Measurements from ENCODE around the gene TIGAR. TPM values are rescaled to one million over a fixed set of nuclear protein-coding genes. Genes with fewer than 3 reads are reported as not detected.
A peak's percentile ranks its signal among the peaks of the same experiment; 100 is the strongest.

TIGAR gene
- polyA plus RNA-seq (ENCODE audit: insufficient read length in 3 of 3) = 1 to 10 TPM; 5.7 to 8.0 (median 5.8) TPM
- long read RNA-seq, donor 1, partial matches to known transcripts = 0 of 2 reads
- long read RNA-seq, donor 1, other reads (novel, unspliced or antisense) = 0 of 2 reads
- long read RNA-seq, donor 2, transcript TIGAR-201 (6 exons, 2,782 nt) = major isoform, 7 of 7 reads
- long read RNA-seq, donor 2, partial matches to known transcripts = 0 of 7 reads
- long read RNA-seq, donor 2, other reads (novel, unspliced or antisense) = 0 of 7 reads
- long read RNA-seq, donor 3, transcript TIGAR-201 (6 exons, 2,782 nt) = major isoform, 6 of 6 reads
- long read RNA-seq, donor 3, partial matches to known transcripts = 0 of 6 reads
- long read RNA-seq, donor 3, other reads (novel, unspliced or antisense) = 0 of 6 reads
- long read RNA-seq, donor 4, transcript TIGAR-201 (6 exons, 2,782 nt) = major isoform, 5 of 5 reads
- long read RNA-seq, donor 4, partial matches to known transcripts = 0 of 5 reads
- long read RNA-seq, donor 4, other reads (novel, unspliced or antisense) = 0 of 5 reads
- long read RNA-seq, donor 5, partial matches to known transcripts = 0 of 2 reads
- long read RNA-seq, donor 5, other reads (novel, unspliced or antisense) = 0 of 2 reads
- long read RNA-seq, donor 6, partial matches to known transcripts = 0 of 3 reads
- long read RNA-seq, donor 6, other reads (novel, unspliced or antisense) = 0 of 3 reads
- long read RNA-seq, donor 7, partial matches to known transcripts = 0 of 3 reads
- long read RNA-seq, donor 7, other reads (novel, unspliced or antisense) = 0 of 3 reads
- long read RNA-seq, donor 8 = 0 reads
- long read RNA-seq, donor 9, partial matches to known transcripts = 0 of 2 reads
- long read RNA-seq, donor 9, other reads (novel, unspliced or antisense) = 0 of 2 reads
- long read RNA-seq, donor 10, partial matches to known transcripts = 0 of 1 reads
- long read RNA-seq, donor 10, other reads (novel, unspliced or antisense) = 0 of 1 reads
- long read RNA-seq, donor 11, partial matches to known transcripts = 0 of 3 reads
- long read RNA-seq, donor 11, other reads (novel, unspliced or antisense) = 0 of 3 reads
- long read RNA-seq, donor 12, partial matches to known transcripts = 0 of 4 reads
- long read RNA-seq, donor 12, other reads (novel, unspliced or antisense) = 0 of 4 reads
- long read RNA-seq, donor 13 = 0 reads
- long read RNA-seq, donor 14 = 0 reads
- long read RNA-seq, donor 15, transcript TIGAR-201 (6 exons, 2,782 nt) = major isoform, 5 of 5 reads
- long read RNA-seq, donor 15, partial matches to known transcripts = 0 of 5 reads
- long read RNA-seq, donor 15, other reads (novel, unspliced or antisense) = 0 of 5 reads
- long read RNA-seq, donor 16, partial matches to known transcripts = 0 of 4 reads
- long read RNA-seq, donor 16, other reads (novel, unspliced or antisense) = 0 of 4 reads

- peak; percentile 96 for DNase-seq
Observed at GRCh38 chr12:4320853-4321701, at the start of gene TIGAR. Gene TIGAR (plus strand): TSS chr12:4321213. CDS start chr12:4321272, 59 bp downstream.

- peak; percentile 90 for DNase-seq
Observed at GRCh38 chr12:4271717-4272423, 49.1 kb upstream of the TIGAR start.

GRCh38 chr12:4272424-4273272 is 48.4 kb upstream of the TIGAR start:
- peak; percentile 75 for DNase-seq

DNA sequence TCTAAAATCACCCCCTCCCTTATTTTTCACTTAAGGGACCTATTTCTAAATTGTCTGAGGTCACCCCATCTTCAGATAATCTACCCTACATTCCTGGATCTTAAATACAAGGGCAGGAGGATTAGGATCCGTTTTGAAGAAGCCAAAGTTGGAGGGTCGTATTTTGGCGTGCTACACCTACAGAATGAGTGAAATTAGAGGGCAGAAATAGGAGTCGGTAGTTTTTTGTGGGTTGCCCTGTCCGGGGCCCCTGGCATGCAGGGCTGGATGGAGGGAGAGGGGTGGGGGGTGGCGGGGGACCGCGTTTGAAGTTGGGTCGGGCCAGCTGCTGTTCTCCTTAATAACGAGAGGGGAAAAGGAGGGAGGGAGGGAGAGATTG is 47.8 kb upstream of the TIGAR start:
- DNase-seq = no peak

- DNase-seq = peak; percentile 95
Observed at GRCh38 chr12:4273652-4274395, 47.2 kb upstream of the TIGAR start, which contains the start of gene CCND2. Gene CCND2 (plus strand): TSS chr12:4273762. CDS start chr12:4274041, 279 bp downstream.

DNA sequence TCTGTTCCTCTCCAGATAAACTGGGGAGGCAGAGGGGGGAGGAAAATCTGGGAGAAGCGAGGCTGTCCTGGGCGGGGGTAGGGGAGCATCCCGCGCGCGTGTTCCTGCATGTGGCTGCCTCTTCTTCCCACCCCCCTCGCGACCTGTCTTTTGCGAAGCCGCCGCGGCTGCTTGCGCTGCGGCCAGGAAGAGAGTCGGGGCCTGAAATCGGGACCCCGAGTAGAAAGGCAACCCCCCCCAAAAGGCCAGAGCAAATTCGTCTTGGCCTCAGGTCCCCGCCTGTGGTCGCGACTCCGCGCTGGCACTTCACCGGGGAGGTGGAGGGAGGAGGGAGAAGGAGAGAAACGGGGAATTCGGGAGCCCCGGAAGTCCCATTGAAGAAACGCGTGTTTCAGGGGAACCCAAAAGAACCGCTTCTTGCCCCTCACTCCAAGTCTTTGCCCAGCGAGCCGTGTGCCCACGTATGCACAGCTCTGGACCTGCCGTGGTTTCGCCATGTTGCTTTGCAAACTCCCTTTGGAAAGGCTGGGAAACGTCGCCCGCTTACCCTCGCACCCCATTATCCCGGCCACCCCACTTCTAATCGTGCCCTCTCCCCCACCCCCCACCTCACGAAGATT is 46.5 kb upstream of the TIGAR start:
- DNase-seq = peak; percentile 41

GRCh38 chr12:4275016-4275869 is 45.8 kb upstream of the TIGAR start:
- DNase-seq = peak; percentile 57

GRCh38 chr12:4275870-4276301 is 45.1 kb upstream of the TIGAR start:
- DNase-seq = peak; percentile 22

DNA sequence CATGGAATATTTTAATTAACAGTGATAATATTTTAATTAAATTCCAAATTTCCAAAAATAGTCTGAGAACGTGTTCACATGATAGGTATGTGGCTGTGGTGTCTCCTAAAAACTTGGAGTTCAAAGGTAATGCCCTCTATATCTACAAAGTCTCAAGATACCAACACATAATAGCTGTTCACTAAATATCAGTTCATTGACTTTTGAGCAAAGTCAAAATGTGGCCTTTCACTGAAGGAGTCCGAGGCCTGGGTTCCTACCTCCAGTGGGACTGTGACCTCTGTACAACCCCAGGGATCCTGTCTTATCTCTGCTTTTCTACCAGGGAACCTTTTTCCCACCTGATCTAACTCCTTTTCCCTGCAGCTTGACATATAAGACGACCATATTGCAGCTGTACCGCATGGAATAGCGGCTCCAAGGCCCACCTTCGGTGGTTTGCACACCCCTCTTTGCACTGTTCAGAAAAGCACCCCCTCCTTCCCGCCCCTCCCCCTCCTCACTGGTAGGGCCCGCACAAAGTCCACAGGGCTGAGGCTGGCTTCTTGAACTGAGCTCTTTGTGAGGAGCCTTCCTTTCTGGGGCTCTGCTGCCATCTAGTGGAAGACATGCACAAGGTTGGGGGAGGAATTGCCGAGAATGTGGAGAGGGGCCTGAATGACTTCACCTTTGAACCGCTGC is 44.3 kb upstream of the TIGAR start:
- peak; percentile 94 for DNase-seq

GRCh38 chr12:4277205-4277543 is 43.8 kb upstream of the TIGAR start:
- DNase-seq = no peak

DNA sequence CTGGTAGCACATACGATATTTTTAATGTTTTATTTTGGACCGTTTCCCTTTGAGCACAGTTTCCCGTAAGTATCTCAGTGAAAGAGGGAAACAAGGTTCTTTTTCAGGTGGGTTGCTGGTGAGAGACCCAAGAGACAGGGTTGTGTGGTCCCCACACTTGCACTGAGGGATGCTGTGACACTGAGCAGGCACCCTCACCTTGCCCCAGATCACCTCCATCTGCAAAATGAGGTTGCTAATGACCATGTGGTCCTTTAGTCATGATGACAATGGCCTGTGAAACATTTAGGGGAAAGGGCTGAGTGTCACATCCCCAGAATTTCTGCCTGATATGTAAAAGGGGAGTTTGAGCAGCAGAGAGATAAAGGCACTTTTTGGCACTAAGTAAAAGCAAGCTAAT is 43.2 kb upstream of the TIGAR start:
- no peak for DNase-seq

- DNase-seq = no peak
Observed at GRCh38 chr12:4278329-4279197, 42.5 kb upstream of the TIGAR start.

- DNase-seq = no peak
Observed at GRCh38 chr12:4279198-4279690, 41.8 kb upstream of the TIGAR start.

DNA sequence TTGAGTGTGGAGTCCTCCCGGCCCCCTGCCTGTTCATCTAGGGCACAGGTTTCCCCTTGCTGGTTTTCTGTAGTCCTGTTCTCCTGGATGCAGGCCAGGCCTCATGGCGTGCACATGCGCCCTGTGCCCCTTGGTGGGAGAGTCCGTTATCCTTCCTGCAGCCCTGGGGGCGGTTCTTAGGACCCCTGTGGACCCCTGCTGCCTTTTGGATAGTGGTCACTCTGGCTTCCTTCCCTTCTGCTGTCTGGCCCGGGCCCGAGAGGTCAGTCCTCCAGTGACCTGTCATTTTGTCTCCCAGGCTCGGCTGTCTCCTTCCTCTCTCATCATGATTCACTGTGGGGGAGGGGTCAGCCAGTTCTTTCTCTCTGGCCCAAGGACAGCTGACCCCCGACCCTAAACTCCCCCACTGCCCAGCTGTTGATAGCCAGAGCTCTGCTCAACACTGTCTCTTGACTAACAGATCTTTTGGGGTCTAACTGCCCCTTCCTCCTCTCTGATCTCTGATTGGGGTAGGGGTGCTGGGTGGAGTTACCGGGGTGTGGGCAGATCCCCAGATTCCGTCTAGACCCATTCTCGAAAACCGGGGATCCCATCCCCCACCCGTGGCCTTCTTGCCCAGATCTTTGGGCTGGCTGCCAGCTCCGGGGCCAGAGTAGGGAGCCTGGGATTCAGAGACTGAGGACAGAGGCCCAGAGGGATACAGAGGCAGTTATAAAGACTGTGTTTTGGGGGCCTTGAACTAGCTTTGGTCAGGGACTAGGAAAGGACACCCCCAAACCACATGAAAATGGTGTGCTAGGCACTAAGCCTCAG is 40.5 kb upstream of the TIGAR start:
- peak; percentile 15 for DNase-seq
